Fibroblast of lung (primary cell): ENCODE data around the gene KRTAP10-5. TPM values are rescaled to one million over a fixed set of nuclear protein-coding genes. Genes with fewer than 3 reads are reported as not detected.

ENCODE experiments used
- DNase-seq, 2 donors: peaks; one replicate each; pipeline versions ENCODE4 v3.0.0 to v3.0.0-alpha.2; 2010; ENCODE audit warnings: low read depth in 2 of 2
- H2AFZ ChIP-seq: 2 replicates; pipeline ENCODE4 v1.5.1; 2012; ENCODE audit warnings: low read length, control low read depth, inconsistent platforms
- H3K27ac ChIP-seq: 2 replicates; pipeline ENCODE4 v1.5.1; 2011; ENCODE audit warnings: low read length, control low read depth; ENCODE audit not compliant: insufficient read depth
- H3K27me3 ChIP-seq: 2 replicates; pipeline ENCODE4 v1.5.1; 2011; ENCODE audit warnings: mild to moderate bottlenecking, low read length; ENCODE audit not compliant: control insufficient read depth, insufficient read depth
- H3K36me3 ChIP-seq: 2 replicates; pipeline ENCODE4 v1.5.1; 2011; ENCODE audit warnings: low read length; ENCODE audit not compliant: control insufficient read depth, insufficient read depth
- H3K4me1 ChIP-seq: 2 replicates; pipeline ENCODE4 v1.5.1; 2011; ENCODE audit warnings: low read length; ENCODE audit not compliant: control insufficient read depth, insufficient read depth; ENCODE audit errors: extremely low read depth
- H3K4me2 ChIP-seq: 2 replicates; pipeline ENCODE4 v1.5.1; 2011; ENCODE audit warnings: low read length, control low read depth; ENCODE audit not compliant: insufficient read depth; ENCODE audit errors: extremely low read depth
- H3K4me3 ChIP-seq, 4 experiments: fragments of 200-600 bp in 1 of 4; sonication (generic) in 1 of 4; replicated peaks in 1 of 4; 2 replicates each; pipeline ENCODE4 v1.5.1; 2011 to 2016; ENCODE audit warnings: low read length in 4 of 4, low read depth in 3 of 4, mild to moderate bottlenecking in 3 of 4, control low read depth in 2 of 4, inconsistent platforms in 1 of 4, mixed read lengths in 1 of 4; ENCODE audit not compliant: insufficient read depth in 1 of 4; ENCODE audit errors: control extremely low read depth in 1 of 4
- H3K79me2 ChIP-seq: 2 replicates; pipeline ENCODE4 v1.5.1; 2012; ENCODE audit warnings: mild to moderate bottlenecking, low read length, inconsistent platforms; ENCODE audit not compliant: control insufficient read depth, insufficient read depth
- H3K9ac ChIP-seq: 2 replicates; pipeline ENCODE4 v1.5.1; 2011; ENCODE audit warnings: mild to moderate bottlenecking, low read length, control low read depth; ENCODE audit not compliant: insufficient read depth
- H3K9me3 ChIP-seq: 2 replicates; pipeline ENCODE4 v1.5.1; 2012; ENCODE audit warnings: low read depth, low read length; ENCODE audit not compliant: control insufficient read depth, insufficient read depth
- H4K20me1 ChIP-seq: 2 replicates; pipeline ENCODE4 v1.5.1; 2011; ENCODE audit warnings: low read length; ENCODE audit not compliant: control insufficient read depth, insufficient read depth; ENCODE audit errors: extremely low read depth
- CTCF ChIP-seq, 2 donors: IDR thresholded peaks in 1 of 2; conservative IDR thresholded peaks in 1 of 2; 1 replicate in 1 of 2; 2 replicates in 1 of 2; pipeline ENCODE4 v1.5.1; 2011 to 2012; ENCODE audit warnings: low read length in 2 of 2, control low read depth in 1 of 2, inconsistent platforms in 1 of 2, low read depth in 1 of 2, mild to moderate bottlenecking in 1 of 2
- EZH2 ChIP-seq: IDR thresholded peaks from 2 replicates; pipeline ENCODE4 v1.5.1; 2012; ENCODE audit warnings: low read length, control low read depth, mild to moderate bottlenecking; ENCODE audit errors: missing control alignments
- polyA plus RNA-seq, 2 donors: library from polyadenylated mRNA; depleted of rRNA in 1 of 2; stranded (reverse) in 1 of 2; unstranded in 1 of 2; fragments of >200 nt; gene quantifications; 2 replicates each; pipeline ENCODE4 v1.2.1, GENCODE V29; 2011 to 2012; ENCODE audit warnings: missing spikeins in 1 of 2
- total RNA-seq: library from RNA; depleted of rRNA; stranded (reverse); fragments of >200 nt; gene quantifications from 2 replicates; pipeline ENCODE4 v1.2.1, GENCODE V29; 2014

The KRTAP10-5 gene
- total and polyA plus RNA-seq, 2 donors (not counting 1 experiment from before 2014, with no cell fraction given) = not detected

GRCh38 chr21:44615911-44616590 lies 35.6 kb upstream of the KRTAP10-5 start:
- no peak overlapping the region for H3K4me3 ChIP-seq
- H3K79me2 ChIP-seq = no peaks in the 10 kb centered on the region
- H3K27ac ChIP-seq = no peak overlapping the region
- H2AFZ ChIP-seq = no peak overlapping the region
- H3K36me3 ChIP-seq = no peaks in the 10 kb centered on the region
- no peak for TF ChIP-seq EZH2
- no peak for TF ChIP-seq CTCF (conservative IDR thresholded peaks at IDR 0.05 in 1 of 2, IDR thresholded peaks at IDR 0.05 in 1 of 2; ENCODE audit: low read depth in 1 of 2, low read length in 2 of 2)
- no peaks in the 10 kb centered on the region for H3K4me1 ChIP-seq
- no peaks in the 10 kb centered on the region for H4K20me1 ChIP-seq
- no peak overlapping the region for H3K4me2 ChIP-seq
- H3K9ac ChIP-seq = no peak overlapping the region
- no peaks in the 10 kb centered on the region for H3K27me3 ChIP-seq
- no peaks in the 10 kb centered on the region for H3K9me3 ChIP-seq
- DNase-seq = no peak

GRCh38 chr21:44615466-44615865 lies 35.1 kb upstream of the KRTAP10-5 start:
- H3K4me1 ChIP-seq = no peaks in the 10 kb centered on the region
- H3K36me3 ChIP-seq = no peaks in the 10 kb centered on the region
- no peak for TF ChIP-seq EZH2
- no peak for TF ChIP-seq CTCF (conservative IDR thresholded peaks at IDR 0.05 in 1 of 2, IDR thresholded peaks at IDR 0.05 in 1 of 2; ENCODE audit: low read depth in 1 of 2, low read length in 2 of 2)
- H3K27me3 ChIP-seq = no peaks in the 10 kb centered on the region
- H2AFZ ChIP-seq = no peak overlapping the region
- no peak for DNase-seq
- H3K9me3 ChIP-seq = no peaks in the 10 kb centered on the region
- H3K9ac ChIP-seq = no peak overlapping the region
- no peaks in the 10 kb centered on the region for H4K20me1 ChIP-seq
- no peak overlapping the region for H3K4me3 ChIP-seq
- H3K27ac ChIP-seq = no peak overlapping the region
- H3K4me2 ChIP-seq = no peak overlapping the region
- H3K79me2 ChIP-seq = no peaks in the 10 kb centered on the region

- no peak for DNase-seq
- H3K9me3 ChIP-seq = no peaks in the 10 kb centered on the region
- no peak overlapping the region for H2AFZ ChIP-seq
- no peaks in the 10 kb centered on the region for H3K27me3 ChIP-seq
- no peaks in the 10 kb centered on the region for H3K79me2 ChIP-seq
- no peak overlapping the region for H3K27ac ChIP-seq
- TF ChIP-seq EZH2 (no peak), CTCF (conservative IDR thresholded peaks at IDR 0.05 in 1 of 2, IDR thresholded peaks at IDR 0.05 in 1 of 2; ENCODE audit: low read depth in 1 of 2, low read length in 2 of 2) (no peak)
- H3K9ac ChIP-seq = no peak overlapping the region
- H3K4me1 ChIP-seq = no peaks in the 10 kb centered on the region
- H3K4me3 ChIP-seq = no peak overlapping the region
- H3K36me3 ChIP-seq = no peaks in the 10 kb centered on the region
- no peak overlapping the region for H3K4me2 ChIP-seq
- no peaks in the 10 kb centered on the region for H4K20me1 ChIP-seq
Observed at GRCh38 chr21:44614961-44615391, 34.6 kb upstream of the KRTAP10-5 start.
